H1 (cell line): Measurements from ENCODE around the gene UBE2M. TPM values are rescaled to one million over a fixed set of nuclear protein-coding genes. Genes with fewer than 3 reads are reported as not detected.

Experiments used
- JUND ChIP-seq: IDR thresholded peaks from 2 replicates; pipeline ENCODE4 v1.6.1; 2011; ENCODE audit warnings: mild to moderate bottlenecking, improper control_type of control experiment, low read length
- polyA plus RNA-seq, 7 experiments: library from polyadenylated mRNA; depleted of rRNA in 3 of 7; stranded (reverse) in 5 of 7; unstranded in 2 of 7; fragments of >200 nt in 5 of 7; fragments of 200-250 nt in 2 of 7; gene quantifications; 1 replicate in 5 of 7; 2 replicates in 1 of 7; 4 replicates in 1 of 7; pipeline versions ENCODE4 v1.2.1 to v1.2.3, GENCODE V29; 2011 to 2013; ENCODE audit warnings: missing spikeins in 2 of 7, mixed read lengths in 2 of 7
- total RNA-seq: library from RNA; stranded (reverse); fragmentation: NEBNext Ultra II Directional; extraction: Animal tissue kit (Norgen Biotek cat#: 25700); gene quantifications from 2 replicates; pipeline ENCODE4 v1.2.1, GENCODE V29; 2021

UBE2M gene
- total and polyA plus RNA-seq, 2 of the 8 experiments (the other 6 are each of a cell fraction or from before 2014, with no cell fraction given) = 93.8 to 114 TPM

DNA sequence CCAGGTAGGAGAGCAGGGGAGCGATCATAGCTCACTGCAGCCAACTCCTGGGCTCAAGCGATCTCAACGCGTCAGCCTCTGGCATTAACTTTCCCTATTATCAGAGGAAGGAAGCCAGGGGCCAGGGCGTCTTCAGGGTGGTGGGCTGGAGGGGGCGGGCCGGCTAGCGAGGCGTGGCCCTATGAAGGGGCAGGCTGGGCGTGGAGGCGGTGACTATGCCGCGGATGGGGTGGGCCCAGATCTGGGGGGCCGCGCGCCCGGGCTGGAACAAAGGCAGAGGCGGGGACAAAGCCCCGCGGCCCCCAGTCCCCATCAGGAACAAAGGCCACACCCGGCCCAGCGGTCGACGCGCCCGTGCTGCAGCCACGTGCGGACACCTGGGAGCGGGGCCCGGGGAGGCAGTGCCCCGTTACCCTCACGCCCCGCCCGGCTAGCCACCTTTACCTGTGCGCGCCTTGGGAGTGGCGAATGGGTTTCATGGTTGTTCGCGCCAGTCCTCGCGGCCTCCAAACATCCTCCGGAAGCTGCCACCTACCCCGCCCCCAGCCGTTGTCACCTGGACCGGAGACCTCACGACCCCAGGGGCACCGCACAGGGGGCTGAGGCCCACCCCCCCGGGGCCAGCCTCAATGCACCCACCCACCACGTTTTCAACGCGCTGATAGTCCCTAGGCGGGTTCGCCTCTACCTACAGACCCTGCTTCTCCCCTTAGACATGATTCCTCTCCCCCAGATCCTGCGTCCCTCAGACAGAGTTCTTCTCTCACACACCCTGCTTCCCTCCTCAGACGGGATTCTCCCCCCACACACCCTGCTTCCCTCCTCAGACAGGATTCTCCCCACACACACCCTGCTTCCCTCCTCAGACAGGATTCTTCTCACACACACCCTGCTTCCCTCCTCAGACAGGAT is 19.9 kb downstream of the UBE2M start (continued):
- no peak for TF ChIP-seq JUND
